Measurements from ENCODE around the gene UNK. TPM values are rescaled to one million over a fixed set of nuclear protein-coding genes. Genes with fewer than 3 reads are reported as not detected.

Gene UNK
- total RNA-seq, 4 donors from 2014 or later: 30.2 to 53.4 (median 36.2) TPM

DNA sequence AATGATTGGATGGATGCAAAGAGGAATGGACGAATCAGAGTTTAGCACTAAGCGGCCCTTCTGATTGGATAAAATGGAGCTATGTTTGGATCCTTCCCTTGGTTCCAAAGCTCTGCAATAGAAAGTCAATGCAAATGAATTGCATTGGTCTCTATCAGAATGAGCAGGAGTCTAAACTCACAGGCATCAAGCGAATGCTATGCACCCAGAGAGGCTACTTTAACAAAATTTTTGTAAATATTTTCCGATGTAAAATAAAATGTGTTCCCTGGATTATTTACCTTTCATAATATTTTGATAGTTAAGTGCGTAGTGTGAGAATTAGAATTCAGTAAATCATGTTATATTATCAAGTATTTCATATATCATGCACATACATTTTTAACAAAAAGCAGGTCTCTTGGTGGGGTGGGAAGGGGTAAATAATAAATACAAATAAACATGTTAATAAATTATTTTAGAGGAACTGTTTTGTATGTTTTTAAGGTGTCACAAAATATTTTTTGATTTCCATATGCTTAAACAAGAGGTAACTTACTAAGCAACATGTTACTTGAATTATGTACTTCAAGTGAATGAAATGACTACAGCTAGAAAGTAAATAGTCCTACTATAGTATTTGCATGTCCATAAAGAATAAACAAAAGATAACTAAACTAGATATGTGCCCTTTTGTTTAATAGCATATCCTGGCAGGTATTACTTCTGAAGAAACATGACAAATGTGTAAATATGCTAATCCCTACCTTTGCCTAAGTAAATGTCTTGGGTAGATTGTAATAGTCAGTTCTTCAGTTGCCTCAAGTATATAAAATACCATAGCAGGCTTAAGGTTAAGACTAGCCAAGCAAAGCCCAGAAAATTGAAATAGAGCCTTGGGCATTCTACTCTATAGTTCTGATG lies 4.4 kb upstream of the UNK start:
- H3K4me3 ChIP-seq: no peak overlapping the region
- H3K27me3 ChIP-seq: no peaks in the 10 kb centered on the region
- no peak for DNase-seq (ENCODE audit: low spot score in 2 of 2)
- H3K27ac ChIP-seq: peak overlapping the region in 3 of 4 donors; percentile 37 to 97 (median 45)
- peaks cover 0 to 45% (median 22%) of the 10 kb centered on the region in 4 donors for H3K4me1 ChIP-seq
- no peak for TF ChIP-seq POLR2A (IDR thresholded peaks at IDR 0.05)
- TF ChIP-seq, protein P1, sequence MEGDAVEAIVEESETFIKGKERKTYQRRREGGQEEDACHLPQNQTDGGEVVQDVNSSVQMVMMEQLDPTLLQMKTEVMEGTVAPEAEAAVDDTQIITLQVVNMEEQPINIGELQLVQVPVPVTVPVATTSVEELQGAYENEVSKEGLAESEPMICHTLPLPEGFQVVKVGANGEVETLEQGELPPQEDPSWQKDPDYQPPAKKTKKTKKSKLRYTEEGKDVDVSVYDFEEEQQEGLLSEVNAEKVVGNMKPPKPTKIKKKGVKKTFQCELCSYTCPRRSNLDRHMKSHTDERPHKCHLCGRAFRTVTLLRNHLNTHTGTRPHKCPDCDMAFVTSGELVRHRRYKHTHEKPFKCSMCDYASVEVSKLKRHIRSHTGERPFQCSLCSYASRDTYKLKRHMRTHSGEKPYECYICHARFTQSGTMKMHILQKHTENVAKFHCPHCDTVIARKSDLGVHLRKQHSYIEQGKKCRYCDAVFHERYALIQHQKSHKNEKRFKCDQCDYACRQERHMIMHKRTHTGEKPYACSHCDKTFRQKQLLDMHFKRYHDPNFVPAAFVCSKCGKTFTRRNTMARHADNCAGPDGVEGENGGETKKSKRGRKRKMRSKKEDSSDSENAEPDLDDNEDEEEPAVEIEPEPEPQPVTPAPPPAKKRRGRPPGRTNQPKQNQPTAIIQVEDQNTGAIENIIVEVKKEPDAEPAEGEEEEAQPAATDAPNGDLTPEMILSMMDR (IDR thresholded peaks at IDR 0.05): peak in 1 of 5 experiments; percentile 9
- peak in 1 of 2 donors; percentile 74 for TF ChIP-seq EP300 (IDR thresholded peaks at IDR 0.05)
- H3K36me3 ChIP-seq: peaks cover 8 to 39% (median 9%) of the 10 kb centered on the region in 3 donors
- no peaks in the 10 kb centered on the region for H3K9me3 ChIP-seq
- WGBS, 2 donors: 22% methylated on average over 5 of the region's 5 CpGs

DNA sequence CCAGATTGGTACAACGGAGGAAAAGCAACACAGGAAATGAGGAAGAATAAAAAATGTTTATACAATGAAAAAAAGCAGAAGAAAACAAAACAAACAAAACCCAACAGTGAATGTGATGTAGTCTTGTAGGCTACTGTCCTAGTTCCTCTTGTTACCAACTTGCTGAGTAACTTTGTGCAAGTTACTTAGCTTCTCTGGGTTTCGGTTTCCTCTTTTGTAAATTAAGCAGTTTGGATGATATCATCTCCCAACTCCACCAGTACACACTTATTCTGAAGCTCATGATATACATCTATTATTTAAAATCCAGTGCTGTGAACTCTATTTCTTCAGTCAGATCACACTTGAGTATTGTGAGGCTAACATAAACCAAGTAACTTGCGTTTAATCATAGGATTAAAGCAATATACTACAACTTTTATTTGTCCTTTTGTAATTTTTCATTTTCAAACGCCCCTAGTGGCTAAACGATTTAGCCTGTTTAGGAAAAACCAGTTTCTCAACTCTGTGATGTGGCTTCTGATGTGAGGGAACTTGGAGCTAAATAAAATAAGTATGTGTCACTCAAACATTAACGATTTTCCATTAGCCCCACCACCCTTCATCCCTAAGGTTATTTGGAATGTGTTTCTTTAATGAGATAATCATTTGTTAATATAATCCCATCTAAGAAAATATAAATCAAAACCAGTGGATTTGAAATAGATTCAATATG lies 1.4 kb upstream of the UNK start:
- peaks cover 0 to 48% (median 28%) of the 10 kb centered on the region in 4 donors for H3K4me1 ChIP-seq

DNA sequence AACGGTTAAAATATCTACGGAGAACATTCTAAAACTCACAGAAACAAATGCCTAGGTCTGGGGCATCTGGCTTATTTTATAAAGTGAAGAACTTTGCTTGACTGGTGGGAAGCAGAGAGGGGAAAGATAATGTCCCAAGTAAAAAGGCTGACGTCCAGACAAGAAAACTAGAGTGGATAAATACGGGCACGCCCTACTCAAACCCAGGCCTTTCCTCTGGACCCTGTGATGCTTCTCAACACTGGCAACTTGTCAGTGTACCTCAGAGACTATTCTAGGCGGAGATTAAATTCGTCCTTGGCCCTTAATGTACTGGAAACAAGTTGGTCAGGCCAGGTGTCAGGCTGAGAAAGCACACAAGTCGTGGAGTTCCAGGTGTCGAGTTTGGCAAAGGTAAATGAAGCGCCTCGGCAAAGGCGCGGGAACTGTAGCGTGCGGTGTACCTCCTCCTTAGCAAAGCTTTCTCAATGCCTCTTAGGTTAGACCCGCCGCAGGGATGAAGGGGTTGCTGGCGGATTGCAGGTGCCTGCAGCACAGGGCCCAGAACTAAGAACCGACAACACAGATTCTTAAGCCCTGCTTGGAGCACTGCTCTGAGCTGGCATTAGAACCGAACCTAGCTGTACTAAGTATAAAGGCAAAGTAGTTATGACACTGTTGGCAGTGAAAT lies 668 bp upstream of the UNK start:
- no peak for DNase-seq (ENCODE audit: low spot score in 2 of 2)
- Histone ChIP-seq H3K4me1 (peaks cover 0 to 54% (median 29%) of the 10 kb centered on the region in 4 donors), H3K27ac (peak overlapping the region; percentile 95 to 100 (median 98)), H3K27me3 (no peaks in the 10 kb centered on the region), H3K36me3 (peaks cover 0 to 3% (median under 1%) of the 10 kb centered on the region in 3 donors), H3K4me3 (peak overlapping the region; percentile 7 to 85 (median 58)), H3K9me3 (no peaks in the 10 kb centered on the region)
- 65 to 72% methylated on average over 20 of the region's 20 CpGs for WGBS, 2 donors
- no peak for TF ChIP-seq EP300 (IDR thresholded peaks at IDR 0.05)
- no peak for TF ChIP-seq POLR2A (IDR thresholded peaks at IDR 0.05)
- TF ChIP-seq, protein P1 (IDR thresholded peaks at IDR 0.05): no peak

More for the DNA sequence above, 1.4 kb upstream of the UNK start:
- H3K27ac ChIP-seq: peak overlapping the region; percentile 95 to 100 (median 98)
- no peaks in the 10 kb centered on the region for H3K9me3 ChIP-seq
- no peak overlapping the region for H3K4me3 ChIP-seq
- peak; percentile 37 to 58 for TF ChIP-seq EP300 (IDR thresholded peaks at IDR 0.05)
- TF ChIP-seq, protein P1 (IDR thresholded peaks at IDR 0.05): peak; percentile 67 to 89 (median 73)
- TF ChIP-seq POLR2A (IDR thresholded peaks at IDR 0.05): no peak
- WGBS, 2 donors: 10 to 11% methylated on average over 6 of the region's 6 CpGs
- H3K36me3 ChIP-seq: peaks cover 5 to 11% (median 8%) of the 10 kb centered on the region in 3 donors
- H3K27me3 ChIP-seq: no peaks in the 10 kb centered on the region
- peak in 1 of 2 donors; percentile 53 for DNase-seq (ENCODE audit: low spot score in 2 of 2)

DNA sequence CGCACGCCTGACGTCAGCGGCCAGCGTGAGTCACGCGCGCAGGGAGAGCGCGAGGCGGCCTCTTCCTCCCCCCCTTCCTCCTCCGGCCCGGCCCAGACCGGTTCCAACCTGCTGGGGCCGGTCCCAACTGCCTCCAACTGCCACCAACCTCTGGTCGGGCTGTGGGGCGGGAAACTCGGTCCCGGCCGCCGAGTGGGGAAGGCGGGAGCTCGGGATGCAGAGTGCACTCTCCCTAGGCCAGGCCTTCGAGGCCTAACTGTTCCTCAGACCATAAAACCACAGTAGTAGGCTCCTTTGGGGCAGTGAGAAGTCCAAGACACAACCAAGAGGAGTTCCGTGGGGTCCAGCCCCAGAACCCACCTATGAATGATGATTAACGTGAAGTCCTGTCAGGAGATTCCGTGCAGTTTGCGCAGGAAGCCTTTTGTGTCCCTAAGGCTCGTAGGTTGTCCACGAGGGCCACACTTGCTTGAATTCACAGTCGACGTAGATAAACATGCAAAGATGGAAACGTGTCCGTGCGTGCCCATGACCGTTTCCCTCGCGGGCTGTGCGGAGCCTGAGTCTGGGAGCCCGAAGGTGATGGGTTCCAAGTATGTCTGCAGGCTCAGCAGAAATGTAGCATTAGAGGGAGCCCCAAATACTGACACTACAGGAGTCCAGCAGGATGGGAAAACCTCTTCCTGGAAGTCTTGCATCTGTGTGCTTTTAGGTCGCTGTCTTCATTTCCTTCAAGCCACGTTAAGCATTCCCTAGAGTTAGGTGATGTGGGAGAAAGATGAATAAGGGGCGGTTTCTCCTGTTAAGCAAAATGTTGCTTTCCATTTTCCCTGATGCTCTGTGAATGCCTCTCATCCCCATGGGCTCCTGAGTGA lies 647 bp downstream of the UNK start:
- TF ChIP-seq EP300 (IDR thresholded peaks at IDR 0.05): peak; percentile 98 to 100
- TF ChIP-seq POLR2A (IDR thresholded peaks at IDR 0.05): peak; percentile 89 to 97
- TF ChIP-seq, protein P1 (IDR thresholded peaks at IDR 0.05): peak in 1 of 5 experiments; percentile 21
- 5% methylated on average over 29 to 35 of the region's 43 CpGs for WGBS, 2 donors

More for the DNA sequence above, 647 bp downstream of the UNK start:
- Histone ChIP-seq H3K9me3 (no peaks in the 10 kb centered on the region), H3K27me3 (no peaks in the 10 kb centered on the region), H3K27ac (peak overlapping the region; percentile 95 to 100 (median 98)), H3K4me3 (peak overlapping the region; percentile 48 to 85 (median 62)), H3K36me3 (no peaks in the 10 kb centered on the region), H3K4me1 (peaks cover 0 to 63% (median 32%) of the 10 kb centered on the region in 4 donors)
- DNase-seq (ENCODE audit: low spot score in 2 of 2): peak; percentile 82 to 90

All from tibial nerve (tissue), 4 donors.